ENCODE data around the gene SMIM41.

Gene SMIM41

DNA sequence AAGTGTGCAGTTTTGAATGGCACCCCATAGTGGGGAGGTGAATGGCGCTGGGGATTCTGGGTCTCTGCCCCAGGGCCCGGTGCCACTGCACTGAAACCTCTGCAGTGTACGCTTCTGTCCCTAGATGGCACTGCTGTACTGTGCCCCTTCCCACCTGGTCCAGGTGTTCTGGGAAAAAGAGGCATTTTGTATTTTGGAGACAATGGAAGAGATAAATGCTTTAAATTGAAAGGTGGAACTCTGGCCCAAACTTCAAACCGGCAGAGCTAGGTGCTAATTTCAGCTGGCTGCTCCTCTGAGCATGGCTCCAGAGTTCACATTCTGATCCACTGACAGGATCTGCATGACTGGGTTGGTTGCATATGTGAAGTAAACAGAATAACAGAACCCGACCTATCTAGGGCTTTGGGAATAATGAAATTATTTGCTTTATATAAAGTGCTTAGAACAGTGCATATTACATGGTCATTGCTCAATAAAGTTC, 60.1 kb downstream of the SMIM41 start:
- Histone ChIP-seq H3K4me3 (ENCODE audit: low read length) (no peak overlapping the region), H3F3A (ENCODE audit: insufficient read depth, low read length) (no peaks in the 10 kb centered on the region), H3K4me2 (ENCODE audit: low read depth, low read length) (no peak overlapping the region), H3K79me2 (ENCODE audit: low read length) (no peaks in the 10 kb centered on the region), H3K4me1 (ENCODE audit: low read length) (no peaks in the 10 kb centered on the region), H3K9me3 (replicated peaks; ENCODE audit: insufficient read depth, low read length) (no peaks in the 10 kb centered on the region), H3K36me3 (replicated peaks; ENCODE audit: insufficient read depth, low read length) (no peaks in the 10 kb centered on the region), H2AFZ (ENCODE audit: low read length) (0 out of 2 replicates have a peak overlapping the region, but pooled peaks have one; percentile 6), H3K9ac (ENCODE audit: low read length) (no peak overlapping the region), H3K27me3 (replicated peaks; ENCODE audit: insufficient read depth, low read length) (peaks cover 52% of the 10 kb centered on the region), H4K20me1 (ENCODE audit: insufficient read depth, low read length) (no peaks in the 10 kb centered on the region), H3K27ac (ENCODE audit: low read length) (no peak overlapping the region), H3K9me2 (replicated peaks; ENCODE audit: insufficient read depth, low read length) (no peaks in the 10 kb centered on the region)
- TF ChIP-seq, protein P1, sequence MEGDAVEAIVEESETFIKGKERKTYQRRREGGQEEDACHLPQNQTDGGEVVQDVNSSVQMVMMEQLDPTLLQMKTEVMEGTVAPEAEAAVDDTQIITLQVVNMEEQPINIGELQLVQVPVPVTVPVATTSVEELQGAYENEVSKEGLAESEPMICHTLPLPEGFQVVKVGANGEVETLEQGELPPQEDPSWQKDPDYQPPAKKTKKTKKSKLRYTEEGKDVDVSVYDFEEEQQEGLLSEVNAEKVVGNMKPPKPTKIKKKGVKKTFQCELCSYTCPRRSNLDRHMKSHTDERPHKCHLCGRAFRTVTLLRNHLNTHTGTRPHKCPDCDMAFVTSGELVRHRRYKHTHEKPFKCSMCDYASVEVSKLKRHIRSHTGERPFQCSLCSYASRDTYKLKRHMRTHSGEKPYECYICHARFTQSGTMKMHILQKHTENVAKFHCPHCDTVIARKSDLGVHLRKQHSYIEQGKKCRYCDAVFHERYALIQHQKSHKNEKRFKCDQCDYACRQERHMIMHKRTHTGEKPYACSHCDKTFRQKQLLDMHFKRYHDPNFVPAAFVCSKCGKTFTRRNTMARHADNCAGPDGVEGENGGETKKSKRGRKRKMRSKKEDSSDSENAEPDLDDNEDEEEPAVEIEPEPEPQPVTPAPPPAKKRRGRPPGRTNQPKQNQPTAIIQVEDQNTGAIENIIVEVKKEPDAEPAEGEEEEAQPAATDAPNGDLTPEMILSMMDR (IDR thresholded peaks at IDR 0.05; ENCODE audit: low read length), result peak; percentile 91
- TF ChIP-seq EZH2phosphoT487 (IDR thresholded peaks at IDR 0.05; ENCODE audit: low read length) (no peak), EZH2 (optimal IDR thresholded peaks at IDR 0.05; ENCODE audit: low read depth, low read length) (no peak)
- DNase-seq, result peak; percentile 61

DNA sequence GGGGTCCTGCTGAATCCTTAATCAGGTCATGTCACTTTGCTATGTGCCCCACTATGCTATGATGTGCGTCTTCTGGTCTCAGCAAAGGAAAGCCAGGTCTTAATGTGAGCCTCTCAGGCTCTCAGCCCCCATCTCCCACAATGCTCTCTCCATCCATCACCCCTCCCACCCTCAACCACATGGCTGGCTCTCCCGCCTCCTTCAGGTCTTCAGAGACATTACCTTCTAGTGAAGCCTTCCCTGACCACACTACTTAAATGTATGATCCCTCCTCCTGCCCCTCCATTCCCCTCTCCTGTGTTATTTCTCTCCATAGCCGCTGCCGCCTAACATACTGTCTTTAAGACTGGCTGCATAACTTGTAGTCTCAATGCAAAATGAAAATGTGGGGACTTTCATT, 61.8 kb downstream of the SMIM41 start:
- Histone ChIP-seq H4K20me1 (ENCODE audit: insufficient read depth, low read length) (no peaks in the 10 kb centered on the region), H3F3A (ENCODE audit: insufficient read depth, low read length) (no peaks in the 10 kb centered on the region), H3K27me3 (replicated peaks; ENCODE audit: insufficient read depth, low read length) (peaks cover 44% of the 10 kb centered on the region), H3K9me2 (replicated peaks; ENCODE audit: insufficient read depth, low read length) (no peaks in the 10 kb centered on the region), H3K79me2 (ENCODE audit: low read length) (no peaks in the 10 kb centered on the region), H3K4me1 (ENCODE audit: low read length) (no peaks in the 10 kb centered on the region), H3K9me3 (replicated peaks; ENCODE audit: insufficient read depth, low read length) (no peaks in the 10 kb centered on the region), H3K4me2 (ENCODE audit: low read depth, low read length) (no peak overlapping the region), H3K27ac (ENCODE audit: low read length) (no peak overlapping the region), H3K4me3 (ENCODE audit: low read length) (no peak overlapping the region), H3K9ac (ENCODE audit: low read length) (no peak overlapping the region), H3K36me3 (replicated peaks; ENCODE audit: insufficient read depth, low read length) (no peaks in the 10 kb centered on the region), H2AFZ (ENCODE audit: low read length) (no peak overlapping the region)
- no peak for TF ChIP-seq EZH2 (optimal IDR thresholded peaks at IDR 0.05; ENCODE audit: low read depth, low read length)
- no peak for DNase-seq

DNA sequence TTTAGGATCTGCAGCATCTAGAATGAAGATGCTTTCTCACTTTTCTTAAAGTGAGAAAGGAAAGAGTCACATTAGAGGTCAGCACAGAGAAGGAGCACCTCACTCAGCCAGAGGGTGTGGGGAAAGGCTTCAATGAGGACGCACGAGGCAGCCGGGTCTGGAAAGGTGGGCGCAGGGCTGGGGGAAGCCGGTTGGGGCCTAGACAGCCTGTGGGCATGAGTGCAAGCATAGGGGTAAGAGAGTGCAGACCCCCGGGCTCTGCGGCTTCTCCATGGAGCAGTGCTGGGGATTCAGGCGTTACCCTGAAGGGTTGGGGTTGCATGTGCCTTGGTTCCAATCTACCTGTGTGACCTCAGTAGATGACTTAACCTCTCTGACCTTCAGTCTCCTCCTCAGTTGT, 62.4 kb downstream of the SMIM41 start:
- Histone ChIP-seq H3K27ac (ENCODE audit: low read length) (no peak overlapping the region), H3K4me3 (ENCODE audit: low read length) (no peak overlapping the region), H3K4me1 (ENCODE audit: low read length) (no peaks in the 10 kb centered on the region), H3K4me2 (ENCODE audit: low read depth, low read length) (no peak overlapping the region), H3K9ac (ENCODE audit: low read length) (no peak overlapping the region), H2AFZ (ENCODE audit: low read length) (no peak overlapping the region), H4K20me1 (ENCODE audit: insufficient read depth, low read length) (no peaks in the 10 kb centered on the region), H3K36me3 (replicated peaks; ENCODE audit: insufficient read depth, low read length) (no peaks in the 10 kb centered on the region), H3K27me3 (replicated peaks; ENCODE audit: insufficient read depth, low read length) (peaks cover 39% of the 10 kb centered on the region), H3K79me2 (ENCODE audit: low read length) (no peaks in the 10 kb centered on the region), H3K9me3 (replicated peaks; ENCODE audit: insufficient read depth, low read length) (no peaks in the 10 kb centered on the region), H3K9me2 (replicated peaks; ENCODE audit: insufficient read depth, low read length) (no peaks in the 10 kb centered on the region), H3F3A (ENCODE audit: insufficient read depth, low read length) (no peaks in the 10 kb centered on the region)
- DNase-seq, result no peak
- TF ChIP-seq EZH2phosphoT487 (IDR thresholded peaks at IDR 0.05; ENCODE audit: low read length) (no peak), EZH2 (optimal IDR thresholded peaks at IDR 0.05; ENCODE audit: low read depth, low read length) (no peak)
- TF ChIP-seq, protein P1 (IDR thresholded peaks at IDR 0.05; ENCODE audit: low read length), result no peak

DNA sequence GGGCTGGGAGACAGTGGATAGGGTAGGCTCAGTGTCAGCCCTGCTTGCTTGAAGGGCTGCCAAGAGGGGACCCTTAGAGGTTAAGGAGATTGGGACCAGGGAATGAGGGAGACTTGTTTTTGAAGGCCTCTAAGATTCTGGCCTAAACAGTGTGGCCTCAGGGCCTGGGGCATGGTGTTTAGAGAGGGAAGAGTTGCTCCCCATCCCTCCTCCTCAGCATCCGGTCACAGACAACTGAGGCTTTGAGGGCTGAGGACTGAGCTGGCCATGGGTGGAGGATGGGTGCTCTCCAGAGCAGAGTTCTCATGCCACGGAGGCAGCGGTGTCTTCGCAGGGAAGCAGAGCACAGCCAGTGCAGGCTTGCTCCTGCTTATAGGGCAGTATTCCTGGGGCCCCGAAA, 62.9 kb downstream of the SMIM41 start:
- Histone ChIP-seq H3K79me2 (ENCODE audit: low read length) (no peaks in the 10 kb centered on the region), H2AFZ (ENCODE audit: low read length) (no peak overlapping the region), H4K20me1 (ENCODE audit: insufficient read depth, low read length) (no peaks in the 10 kb centered on the region), H3K9ac (ENCODE audit: low read length) (no peak overlapping the region), H3K36me3 (replicated peaks; ENCODE audit: insufficient read depth, low read length) (no peaks in the 10 kb centered on the region), H3F3A (ENCODE audit: insufficient read depth, low read length) (no peaks in the 10 kb centered on the region), H3K9me2 (replicated peaks; ENCODE audit: insufficient read depth, low read length) (no peaks in the 10 kb centered on the region), H3K4me2 (ENCODE audit: low read depth, low read length) (no peak overlapping the region), H3K27me3 (replicated peaks; ENCODE audit: insufficient read depth, low read length) (peaks cover 36% of the 10 kb centered on the region), H3K4me1 (ENCODE audit: low read length) (no peaks in the 10 kb centered on the region), H3K27ac (ENCODE audit: low read length) (no peak overlapping the region), H3K9me3 (replicated peaks; ENCODE audit: insufficient read depth, low read length) (no peaks in the 10 kb centered on the region), H3K4me3 (ENCODE audit: low read length) (no peak overlapping the region)
- no peak for DNase-seq
- no peak for TF ChIP-seq EZH2 (optimal IDR thresholded peaks at IDR 0.05; ENCODE audit: low read depth, low read length)
- no peak for TF ChIP-seq EZH2phosphoT487 (IDR thresholded peaks at IDR 0.05; ENCODE audit: low read length)
- TF ChIP-seq, protein P1 (IDR thresholded peaks at IDR 0.05; ENCODE audit: low read length), result no peak
